ENCODE data around the gene SCARB1.
"Not testable (repeated sequence)": the region's sequence is repeated elsewhere in the genome, so short reads cannot be mapped to it uniquely, and the experiment has no call there.

SCARB1 gene, protein sequence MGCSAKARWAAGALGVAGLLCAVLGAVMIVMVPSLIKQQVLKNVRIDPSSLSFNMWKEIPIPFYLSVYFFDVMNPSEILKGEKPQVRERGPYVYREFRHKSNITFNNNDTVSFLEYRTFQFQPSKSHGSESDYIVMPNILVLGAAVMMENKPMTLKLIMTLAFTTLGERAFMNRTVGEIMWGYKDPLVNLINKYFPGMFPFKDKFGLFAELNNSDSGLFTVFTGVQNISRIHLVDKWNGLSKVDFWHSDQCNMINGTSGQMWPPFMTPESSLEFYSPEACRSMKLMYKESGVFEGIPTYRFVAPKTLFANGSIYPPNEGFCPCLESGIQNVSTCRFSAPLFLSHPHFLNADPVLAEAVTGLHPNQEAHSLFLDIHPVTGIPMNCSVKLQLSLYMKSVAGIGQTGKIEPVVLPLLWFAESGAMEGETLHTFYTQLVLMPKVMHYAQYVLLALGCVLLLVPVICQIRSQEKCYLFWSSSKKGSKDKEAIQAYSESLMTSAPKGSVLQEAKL

DNA sequence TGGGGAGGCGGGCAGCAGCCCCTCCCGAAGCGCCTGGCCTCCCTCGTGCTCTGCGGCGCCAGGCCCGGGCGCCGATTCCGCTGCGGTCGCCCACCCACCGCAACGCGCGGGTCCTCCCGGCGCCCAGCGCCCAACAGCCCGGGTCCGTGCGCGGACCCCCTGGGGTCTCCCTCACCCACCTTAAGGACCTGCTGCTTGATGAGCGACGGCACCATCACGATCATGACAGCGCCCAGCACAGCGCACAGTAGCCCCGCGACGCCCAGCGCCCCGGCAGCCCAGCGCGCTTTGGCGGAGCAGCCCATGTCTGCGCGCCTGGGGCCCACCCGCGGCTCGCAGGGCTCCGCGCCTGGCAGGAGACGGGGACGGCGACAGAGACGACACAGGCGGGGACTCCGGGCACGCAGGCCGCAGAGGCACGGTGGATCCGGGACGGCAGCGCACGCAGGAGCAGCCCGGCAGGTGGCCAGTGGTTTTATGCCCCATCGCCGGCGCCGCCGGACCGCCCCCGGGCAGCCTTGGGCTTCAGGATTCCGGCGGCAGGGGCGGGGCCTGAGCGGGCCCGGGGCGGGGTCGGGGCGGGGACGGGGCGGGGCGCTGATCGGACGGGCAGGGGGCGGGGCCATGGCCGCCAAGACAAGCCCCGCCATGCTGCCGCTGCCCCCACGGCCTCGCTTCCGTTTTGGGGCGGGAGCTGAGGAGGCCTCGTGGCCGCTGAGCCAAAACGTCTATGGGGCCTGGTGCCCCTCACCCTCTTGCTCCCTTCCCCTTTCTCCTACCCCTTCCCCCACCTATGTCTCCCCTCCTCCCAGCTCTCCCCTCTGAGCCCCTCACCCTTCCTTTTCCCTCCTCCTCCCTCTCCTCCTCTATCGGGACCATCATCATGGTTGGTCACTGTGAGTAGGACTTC, at the start of gene SCARB1:
TSS of gene SCARB1 (minus strand) at position 449 of the 910 bp plus-strand sequence. CDS start at position 305, 144 bp downstream.
- DNase-seq (ENCODE audit: low read depth in 3 of 3), result peak; percentile 61 to 71 (median 64)

DNA sequence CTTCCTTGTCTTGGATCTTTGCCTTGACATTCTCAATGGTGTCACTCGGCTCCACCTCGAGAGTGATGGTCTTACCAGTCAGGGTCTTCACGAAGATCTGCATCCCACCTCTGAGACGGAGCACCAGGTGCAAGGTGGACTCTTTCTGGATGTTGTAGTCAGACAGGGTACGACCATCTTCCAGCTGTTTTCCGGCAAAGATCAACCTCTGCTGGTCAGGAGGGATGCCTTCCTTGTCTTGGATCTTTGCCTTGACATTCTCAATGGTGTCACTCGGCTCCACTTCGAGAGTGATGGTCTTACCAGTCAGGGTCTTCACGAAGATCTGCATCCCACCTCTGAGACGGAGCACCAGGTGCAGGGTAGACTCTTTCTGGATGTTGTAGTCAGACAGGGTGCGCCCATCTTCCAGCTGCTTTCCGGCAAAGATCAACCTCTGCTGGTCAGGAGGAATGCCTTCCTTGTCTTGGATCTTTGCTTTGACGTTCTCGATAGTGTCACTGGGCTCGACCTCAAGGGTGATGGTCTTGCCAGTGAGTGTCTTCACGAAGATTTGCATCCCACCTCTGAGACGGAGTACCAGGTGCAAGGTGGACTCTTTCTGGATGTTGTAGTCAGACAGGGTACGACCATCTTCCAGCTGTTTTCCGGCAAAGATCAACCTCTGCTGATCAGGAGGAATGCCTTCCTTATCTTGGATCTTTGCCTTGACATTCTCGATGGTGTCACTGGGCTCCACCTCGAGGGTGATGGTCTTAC, 49.0 kb upstream of the SCARB1 start:
- not testable (repeated sequence) for DNase-seq (ENCODE audit: low read depth in 3 of 3)

DNA sequence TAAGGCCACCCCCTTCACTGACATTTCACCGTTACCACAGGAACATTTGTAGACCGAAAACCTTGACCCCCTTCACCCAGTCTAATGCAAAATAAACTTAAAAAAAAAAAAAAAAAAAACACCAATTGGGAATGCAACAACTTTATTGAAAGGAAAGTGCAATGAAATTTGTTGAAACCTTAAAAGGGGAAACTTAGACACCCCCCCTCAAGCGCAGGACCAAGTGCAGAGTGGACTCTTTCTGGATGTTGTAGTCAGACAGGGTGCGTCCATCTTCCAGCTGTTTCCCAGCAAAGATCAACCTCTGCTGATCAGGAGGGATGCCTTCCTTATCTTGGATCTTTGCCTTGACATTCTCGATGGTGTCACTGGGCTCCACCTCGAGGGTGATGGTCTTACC, 47.9 kb upstream of the SCARB1 start:
- not testable (repeated sequence) for DNase-seq (ENCODE audit: low read depth in 3 of 3)

DNA sequence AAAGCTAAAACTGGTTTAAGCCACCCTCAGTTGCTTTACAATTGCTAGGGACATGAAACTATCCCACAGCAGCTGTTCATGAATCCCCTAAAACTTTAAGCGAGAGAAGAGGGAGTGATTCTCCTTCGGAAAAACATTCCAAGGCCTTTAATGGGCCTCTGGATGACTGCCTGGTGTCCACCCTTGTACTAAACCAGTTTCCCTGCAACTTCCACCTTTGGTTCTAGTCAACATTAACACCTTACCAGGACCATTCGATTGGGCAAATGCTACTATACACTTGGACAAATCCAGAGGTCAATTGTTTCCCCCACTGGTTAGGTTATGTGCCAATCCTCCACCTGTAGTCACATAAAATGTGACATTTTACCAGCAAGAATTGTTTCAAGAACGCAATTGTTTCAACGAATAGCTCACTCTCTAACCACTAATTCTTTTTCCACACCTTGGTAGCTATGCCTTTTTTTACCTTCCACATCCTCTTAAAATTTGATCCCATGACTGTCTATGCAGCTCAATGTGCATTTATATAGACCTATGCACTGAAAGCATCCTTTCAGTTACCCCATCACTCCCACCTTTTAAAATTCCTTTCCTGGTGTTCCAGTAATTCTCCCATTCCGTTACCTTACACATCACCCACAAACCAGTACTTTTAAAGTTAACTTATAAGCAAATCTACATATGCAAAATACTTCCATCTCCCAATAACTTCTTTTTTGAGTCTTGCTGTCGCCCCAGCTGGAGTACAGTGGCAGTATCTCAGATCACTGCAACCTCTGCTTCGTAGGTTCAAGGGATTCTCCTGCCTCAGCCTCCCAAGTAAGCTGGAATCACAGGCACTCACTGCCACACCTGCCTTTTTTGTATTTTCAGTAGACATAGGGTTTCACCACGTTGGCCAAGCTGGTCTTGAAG, 47.2 kb upstream of the SCARB1 start:
- no peak for DNase-seq (ENCODE audit: low read depth in 3 of 3)

DNA sequence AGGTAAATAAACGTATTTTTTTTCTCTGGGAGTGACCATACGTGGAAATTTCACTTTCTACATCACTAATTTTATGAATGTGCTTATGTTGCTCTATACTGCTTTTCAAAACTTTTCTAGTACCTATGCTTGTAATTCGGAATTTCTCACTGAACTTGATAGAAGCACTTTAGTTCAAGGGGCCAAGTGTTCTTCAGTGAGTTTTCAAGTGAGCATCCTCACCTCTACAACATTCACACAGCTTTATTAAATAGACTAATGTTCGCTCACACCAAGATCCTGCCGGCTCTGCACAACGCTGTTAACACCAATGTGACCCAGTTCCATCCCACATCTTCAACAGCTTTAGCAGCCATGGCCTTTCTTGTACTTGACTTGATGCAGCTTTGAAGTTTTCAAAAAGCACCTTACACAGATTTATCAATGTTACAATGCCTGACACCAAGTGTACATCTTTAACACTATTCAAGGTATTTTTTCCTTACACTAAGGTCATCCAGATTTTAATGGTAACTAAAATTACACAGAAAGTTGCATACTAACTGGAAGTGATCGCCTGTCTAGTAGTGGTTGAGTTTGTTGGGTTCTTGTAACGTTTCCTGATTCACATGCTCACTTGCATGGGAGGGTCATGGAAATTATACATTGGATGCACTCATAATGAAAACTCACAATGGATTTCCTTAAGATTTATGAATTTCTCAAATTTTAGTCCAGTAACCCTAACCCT, 46.3 kb upstream of the SCARB1 start:
- DNase-seq (ENCODE audit: low read depth in 3 of 3), result no peak

DNA sequence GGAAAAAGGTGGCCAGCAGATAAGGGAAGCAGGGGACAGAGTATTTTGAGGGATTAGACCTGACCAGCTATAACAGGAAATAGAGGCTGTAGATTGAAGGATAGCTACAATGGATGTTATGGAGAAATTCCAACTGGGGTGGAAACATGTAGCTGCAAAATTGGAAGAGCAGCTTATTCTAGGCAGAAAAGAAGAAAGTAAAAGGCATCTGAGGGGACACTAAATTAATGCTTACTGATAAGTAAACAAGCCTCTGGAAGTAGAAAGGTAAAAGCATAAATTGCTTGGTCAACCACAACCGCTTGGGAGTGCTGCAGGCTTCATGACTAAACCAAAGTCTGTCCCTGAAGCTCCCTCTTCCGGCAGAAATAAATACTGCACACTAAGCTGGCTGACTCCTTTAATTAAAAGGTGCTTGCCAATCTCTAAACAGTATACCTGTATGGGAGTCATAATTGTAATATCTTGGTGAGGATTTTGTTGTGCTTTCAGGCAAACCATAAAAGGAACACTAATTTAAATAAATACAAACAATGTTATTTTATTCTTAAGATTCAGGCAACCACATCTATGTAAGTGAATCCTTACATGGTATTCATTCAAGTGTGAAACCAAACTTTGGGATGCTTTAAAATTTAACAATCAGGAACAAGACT, 43.1 kb upstream of the SCARB1 start:
- peak; percentile 41 to 85 (median 75) for DNase-seq (ENCODE audit: low read depth in 3 of 3)

DNA sequence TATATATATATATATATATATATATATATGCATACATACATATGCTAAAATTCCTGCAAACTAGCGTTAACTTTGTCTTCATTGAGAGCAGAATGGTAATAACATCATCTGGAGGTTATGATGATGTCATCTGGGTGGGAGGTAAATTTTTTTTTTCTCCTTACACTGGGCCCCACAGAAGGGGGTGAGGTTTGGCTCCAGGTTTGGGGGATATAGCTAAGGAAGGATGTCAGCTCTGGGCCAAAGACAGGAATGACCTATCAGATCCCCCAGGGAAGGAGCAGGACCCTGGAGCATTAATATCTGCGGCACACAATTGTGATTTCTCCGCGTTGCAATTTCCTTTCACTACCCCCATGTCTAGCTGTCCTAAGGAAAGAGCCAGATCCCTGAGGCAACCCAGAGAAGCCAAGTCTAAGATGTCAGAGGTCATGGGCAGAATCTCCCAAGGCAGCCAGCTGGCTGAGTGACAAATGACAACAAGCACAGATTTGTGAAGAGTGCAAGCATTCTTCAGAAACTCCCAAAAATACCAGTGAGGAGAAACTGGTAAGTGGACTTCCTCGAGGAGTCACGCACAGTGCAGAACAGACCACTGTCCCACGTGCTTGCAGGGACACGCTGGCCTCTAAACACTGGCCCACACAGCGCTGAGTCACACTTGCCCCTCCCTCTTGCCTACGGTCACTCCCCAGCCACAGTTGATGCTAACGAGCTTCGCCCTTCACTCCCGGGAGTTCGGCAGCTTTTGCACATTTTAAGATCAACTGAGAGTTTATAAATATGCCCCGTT, 40.8 kb upstream of the SCARB1 start:
- DNase-seq (ENCODE audit: low read depth in 3 of 3), result no peak

DNA sequence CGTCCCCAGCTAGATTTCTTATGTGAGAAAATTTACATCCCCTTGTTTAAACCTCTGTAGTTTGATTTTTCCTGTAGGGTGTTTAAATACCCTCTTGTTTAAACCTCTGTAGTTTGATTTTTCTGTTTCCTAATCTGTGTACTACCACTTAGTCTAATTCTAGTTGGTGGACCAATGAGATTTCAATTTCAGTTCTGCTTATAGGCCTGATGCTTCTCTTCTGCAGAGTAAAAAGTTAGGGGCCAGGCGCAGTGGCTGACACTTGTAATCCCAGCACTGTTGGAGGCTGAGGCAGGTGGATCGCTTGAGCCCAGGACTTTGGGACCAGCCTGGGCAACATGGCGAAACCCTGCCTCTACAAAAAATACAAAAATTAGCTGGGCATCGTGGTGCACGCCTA, 39.3 kb upstream of the SCARB1 start:
- no peak for DNase-seq (ENCODE audit: low read depth in 3 of 3)

DNA sequence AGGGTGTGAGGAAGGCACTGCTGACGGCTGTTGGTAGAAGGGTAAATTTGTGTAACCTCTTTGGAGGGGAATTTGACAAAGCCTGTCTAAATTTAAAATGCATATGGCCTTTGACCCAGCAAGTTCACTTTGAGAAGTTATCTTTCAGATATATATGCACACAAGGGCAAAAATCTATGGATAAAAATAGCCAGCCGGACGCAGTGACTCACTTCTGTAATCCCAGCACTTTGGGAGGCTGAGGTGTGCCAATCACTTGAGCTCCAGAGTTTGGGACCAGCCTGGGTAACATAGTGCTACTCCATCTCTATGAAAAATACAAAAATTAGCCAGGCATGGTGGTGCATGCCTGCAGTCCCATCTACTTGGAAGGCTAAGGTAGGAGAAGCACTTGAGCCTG, 37.3 kb upstream of the SCARB1 start:
- no peak for DNase-seq (ENCODE audit: low read depth in 3 of 3)

DNA sequence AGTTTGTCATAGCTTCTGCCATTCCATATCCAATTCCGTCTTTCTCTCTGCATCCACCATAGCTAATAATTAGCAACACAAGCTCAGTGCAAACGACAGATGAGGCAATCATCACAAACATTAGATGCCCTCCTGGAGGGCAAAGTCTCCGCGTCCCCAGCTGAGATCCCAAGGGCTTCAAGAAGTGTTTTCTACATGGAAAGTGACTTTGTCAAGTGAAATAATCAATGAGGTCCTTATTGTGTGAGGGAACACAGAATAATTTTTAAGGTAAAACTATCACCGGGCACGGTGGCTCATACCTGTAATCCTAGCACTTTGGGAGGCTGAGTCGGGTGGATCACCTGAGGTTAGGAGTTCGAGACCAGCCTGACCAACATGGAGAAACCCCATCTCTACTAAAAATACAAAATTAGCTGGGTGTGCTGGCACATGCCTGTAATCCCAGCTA, 36.7 kb upstream of the SCARB1 start:
- not testable (repeated sequence) for DNase-seq (ENCODE audit: low read depth in 3 of 3)

DNA sequence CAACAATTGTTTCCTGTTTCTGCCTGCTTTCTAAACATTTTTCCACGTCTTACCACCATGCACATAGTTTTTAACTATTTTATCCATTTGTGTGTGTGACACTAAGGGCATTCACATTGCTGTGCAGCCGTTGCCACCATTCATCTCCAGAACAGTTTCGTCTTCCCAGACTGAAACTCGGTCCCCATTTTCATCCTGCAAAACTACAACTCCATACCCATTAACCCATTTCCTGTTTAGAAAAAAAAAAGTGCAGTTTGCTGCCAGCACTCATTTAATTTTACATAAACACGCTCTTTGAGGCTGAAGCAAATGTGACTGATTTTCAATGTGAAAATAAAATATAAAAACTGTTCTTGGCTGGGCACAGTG, 35.2 kb upstream of the SCARB1 start:
- DNase-seq (ENCODE audit: low read depth in 3 of 3), result no peak

DNA sequence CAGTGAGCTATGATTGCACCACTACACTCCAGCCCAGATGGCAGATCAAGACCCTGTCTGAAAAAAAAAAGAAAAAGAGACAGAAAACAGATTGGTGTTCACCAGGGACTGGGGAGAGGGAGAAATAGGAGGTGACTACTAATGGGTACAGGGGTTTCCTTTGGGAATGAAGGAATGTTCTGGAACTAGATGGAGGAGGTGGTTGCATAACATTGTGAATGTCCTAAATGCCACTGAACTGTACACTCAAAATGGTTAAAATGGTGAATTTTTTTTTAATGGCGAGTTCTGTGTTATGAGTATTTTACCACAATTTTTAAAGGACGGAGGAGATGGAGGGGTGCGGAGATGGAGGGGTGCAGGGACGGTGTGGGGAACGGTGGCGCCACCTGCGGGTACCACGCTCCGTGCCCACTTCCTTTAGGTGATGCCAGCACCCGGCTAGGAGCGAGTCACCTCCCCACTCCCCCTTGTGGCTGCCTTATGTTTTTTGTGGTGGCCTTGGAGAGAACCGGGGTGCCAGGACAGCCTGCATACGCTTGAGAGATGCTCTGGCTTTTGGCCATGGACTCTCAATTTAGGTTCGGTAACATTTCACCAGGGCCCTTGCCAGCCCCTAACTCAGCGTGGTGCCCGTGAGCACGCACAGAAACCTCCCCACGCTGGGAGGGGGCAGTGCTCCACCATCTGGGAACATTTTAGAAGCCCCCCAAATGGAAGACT, 34.7 kb upstream of the SCARB1 start:
- DNase-seq (ENCODE audit: low read depth in 3 of 3), result peak in 2 of 3 experiments; percentile 40 to 53

DNA sequence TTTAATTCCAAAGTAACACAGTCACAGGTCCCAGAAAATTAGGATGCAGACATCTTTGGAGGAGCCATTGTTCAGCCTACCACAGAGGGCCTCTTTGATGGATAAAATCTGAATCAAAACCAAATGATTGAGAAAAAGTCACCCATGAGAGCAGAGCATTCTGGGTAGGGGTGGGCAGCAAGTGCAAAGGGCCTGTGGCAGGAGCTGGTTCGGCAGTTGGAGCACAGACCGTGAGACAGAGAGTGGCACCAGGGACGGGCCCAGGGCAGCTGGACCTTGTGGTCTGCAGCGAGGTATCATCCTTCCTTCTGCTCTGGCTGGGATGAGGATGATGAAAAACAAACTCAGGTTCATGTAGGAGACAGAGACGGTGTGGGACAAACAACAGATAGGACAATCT, 32.8 kb upstream of the SCARB1 start:
- DNase-seq (ENCODE audit: low read depth in 3 of 3), result no peak

DNA sequence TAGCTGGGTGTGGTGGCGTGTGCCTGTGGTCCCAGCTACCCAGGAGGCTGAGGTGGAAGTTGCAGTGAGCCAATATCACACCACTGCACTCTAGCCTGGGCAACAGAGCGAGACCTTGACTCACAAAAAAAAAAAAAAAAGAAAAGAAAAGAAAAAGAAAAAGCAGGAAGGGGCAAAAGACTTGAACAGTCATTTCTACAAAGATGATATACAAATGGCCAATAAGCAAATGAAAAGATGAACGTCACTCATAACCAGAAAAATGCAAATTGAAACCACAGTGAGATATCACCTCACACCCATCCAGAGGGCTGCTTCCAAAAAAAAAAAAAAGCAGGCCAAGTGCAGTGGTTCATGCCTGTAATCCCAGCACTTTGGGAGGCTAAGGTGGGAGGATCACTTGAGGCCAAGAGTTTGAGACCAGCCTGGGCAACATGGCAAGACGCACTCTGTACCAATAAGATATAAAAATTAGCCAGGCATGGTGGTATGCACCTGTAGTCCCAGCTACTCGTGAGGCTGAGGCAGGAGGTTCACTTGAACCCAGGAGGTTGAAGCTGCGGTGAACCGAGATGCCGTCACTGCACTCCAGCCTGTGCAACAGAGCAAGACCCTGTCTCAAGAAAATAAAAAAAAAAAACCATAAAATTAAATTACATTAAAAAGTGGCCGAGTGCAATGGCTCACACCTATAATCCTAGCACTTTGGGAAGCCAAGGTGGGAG, 30.3 kb upstream of the SCARB1 start:
- no peak for DNase-seq (ENCODE audit: low read depth in 3 of 3)

DNA sequence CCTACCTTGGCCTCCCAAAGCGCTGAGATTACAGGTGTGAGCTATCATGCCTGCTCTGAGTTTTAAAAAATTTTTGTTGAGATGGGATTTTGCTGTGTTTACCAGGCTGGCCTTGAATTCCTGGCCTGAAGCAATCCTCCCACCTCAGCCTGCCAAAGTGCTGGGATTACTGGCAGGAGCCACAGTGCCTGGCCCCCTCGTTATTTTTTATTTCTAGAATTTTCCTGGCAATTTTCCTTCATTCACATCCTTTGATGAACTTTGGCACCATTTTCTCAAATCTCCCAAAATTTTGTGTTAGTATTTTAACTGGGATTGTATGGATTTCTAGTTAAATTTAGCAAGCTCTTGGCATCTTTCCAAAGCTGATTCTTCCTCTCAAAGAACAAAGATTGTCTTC, 24.6 kb upstream of the SCARB1 start:
- DNase-seq (ENCODE audit: low read depth in 3 of 3), result no peak

DNA sequence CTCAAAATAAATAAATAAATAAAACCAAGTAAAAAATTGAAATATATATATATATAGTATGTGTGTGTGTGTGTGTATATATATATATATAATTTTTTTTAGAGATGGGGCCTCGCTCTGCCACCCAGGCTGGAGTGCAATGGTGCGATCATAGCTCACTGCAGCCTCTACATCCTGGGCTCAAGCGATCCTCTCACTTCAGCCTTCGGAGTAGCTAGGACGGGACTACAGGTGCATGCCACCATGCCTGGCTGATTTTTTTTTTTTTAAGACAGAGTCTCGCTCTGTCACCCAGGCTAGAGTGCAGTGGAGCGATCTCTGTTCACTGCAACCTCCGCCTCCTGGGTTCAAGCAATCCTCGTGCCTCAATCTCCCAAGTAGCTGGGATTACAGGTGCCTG, 24.1 kb upstream of the SCARB1 start:
- DNase-seq (ENCODE audit: low read depth in 3 of 3), result not testable (repeated sequence)

Data from stimulated activated CD4-positive, alpha-beta T cell treated with anti-CD3 and anti-CD28 coated beads, TNF-alpha, amount 100 ng/mL, for 4 hours (primary cell).